Neutrophil (primary cell): ENCODE results near the gene STARD10.

Experiments used
- H3K27ac ChIP-seq: fragments of 200-600 bp; sonication (generic); 2 replicates; pipeline ENCODE4 v1.5.1; 2016; ENCODE audit warnings: mild to moderate bottlenecking, moderate library complexity
- H3K27me3 ChIP-seq: fragments of 200-600 bp; sonication (generic); 2 replicates; pipeline ENCODE4 v1.6.0; 2016; ENCODE audit warnings: mild to moderate bottlenecking
- H3K36me3 ChIP-seq: fragments of 200-600 bp; sonication (generic); 2 replicates; pipeline ENCODE4 v1.5.1; 2017
- H3K4me1 ChIP-seq, 2 experiments: fragments of 200-600 bp in 1 of 2; sonication (generic) in 1 of 2; 1 replicate in 1 of 2; 2 replicates in 1 of 2; pipeline versions ENCODE4 v1.5.1 to v1.6.1; 2013 to 2016; ENCODE audit warnings: low read depth in 1 of 2, low read length in 1 of 2, mild to moderate bottlenecking in 1 of 2, moderate library complexity in 1 of 2; ENCODE audit not compliant: control insufficient read depth in 1 of 2, insufficient read depth in 1 of 2
- H3K4me3 ChIP-seq, 2 experiments: fragments of 200-600 bp in 1 of 2; sonication (generic) in 1 of 2; 1 replicate in 1 of 2; 2 replicates in 1 of 2; pipeline ENCODE4 v1.5.1; 2013 to 2016; ENCODE audit warnings: low read depth in 1 of 2, low read length in 1 of 2, mild to moderate bottlenecking in 1 of 2, moderate library complexity in 1 of 2
- H3K9me3 ChIP-seq: fragments of 200-600 bp; sonication (generic); 2 replicates; pipeline ENCODE4 v1.5.1; 2016
- CTCF ChIP-seq: fragments of 200-600 bp; sonication (generic); IDR thresholded peaks from 2 replicates; pipeline ENCODE4 v1.5.1; 2016; ENCODE audit warnings: antibody characterized with exemption

STARD10 gene

DNA sequence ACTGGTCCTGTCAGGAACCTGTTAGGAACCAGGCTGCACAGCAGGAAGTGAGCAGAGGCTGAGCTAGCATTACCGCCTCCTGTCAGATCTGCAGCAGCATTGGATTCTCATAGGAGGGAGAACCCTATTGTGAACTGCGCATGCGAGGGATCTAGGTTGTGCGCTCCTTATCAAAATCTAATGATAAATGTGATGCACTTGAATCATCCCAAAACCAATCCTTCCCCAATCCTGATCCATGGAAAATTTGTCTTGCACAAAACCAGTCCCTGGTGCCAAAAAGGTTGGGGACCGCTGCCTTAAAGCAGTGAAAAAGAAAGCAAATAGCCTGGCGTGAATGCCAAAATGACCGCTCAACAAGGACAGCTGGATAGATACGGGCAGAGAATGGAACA, 39.7 kb downstream of the STARD10 start:
- H3K27me3 ChIP-seq, result no peaks in the 10 kb centered on the region
- H3K36me3 ChIP-seq, result peaks cover 15% of the 10 kb centered on the region
- no peak overlapping the region for H3K27ac ChIP-seq
- peaks cover 42 to 52% of the 10 kb centered on the region in 2 experiments for H3K4me1 ChIP-seq
- no peak overlapping the region for H3K4me3 ChIP-seq
- TF ChIP-seq CTCF, result no peak
- no peaks in the 10 kb centered on the region for H3K9me3 ChIP-seq

- no peak for TF ChIP-seq CTCF
- H3K27ac ChIP-seq, result peak overlapping the region; percentile 90
These were observed 40.3 kb downstream of the STARD10 start for GRCh38 chr11:72753341-72754148.

GRCh38 chr11:72752088-72752914, 41.5 kb downstream of the STARD10 start, which contains the start of gene ARAP1:
TSS of gene ARAP1 (minus strand) at chr11:72752408. CDS start at chr11:72727128, 25,280 bp downstream.
- no peaks in the 10 kb centered on the region for H3K9me3 ChIP-seq
- peaks cover 28% of the 10 kb centered on the region for H3K36me3 ChIP-seq
- H3K4me1 ChIP-seq, result peaks cover 49 to 53% of the 10 kb centered on the region in 2 experiments
- H3K27me3 ChIP-seq, result no peaks in the 10 kb centered on the region
- peak within 1 kb of the TSS; percentile 90 for H3K27ac ChIP-seq
- peak; percentile 59 for TF ChIP-seq CTCF
- peak within 1 kb of the TSS; percentile 84 to 99 for H3K4me3 ChIP-seq

More at GRCh38 chr11:72753341-72754148, 40.3 kb downstream of the STARD10 start:
- Histone ChIP-seq H3K9me3 (no peaks in the 10 kb centered on the region), H3K27me3 (no peaks in the 10 kb centered on the region), H3K4me1 (peaks cover 48 to 53% of the 10 kb centered on the region in 2 experiments), H3K36me3 (peaks cover 21% of the 10 kb centered on the region), H3K4me3 (peak overlapping the region; percentile 84 to 99)

DNA sequence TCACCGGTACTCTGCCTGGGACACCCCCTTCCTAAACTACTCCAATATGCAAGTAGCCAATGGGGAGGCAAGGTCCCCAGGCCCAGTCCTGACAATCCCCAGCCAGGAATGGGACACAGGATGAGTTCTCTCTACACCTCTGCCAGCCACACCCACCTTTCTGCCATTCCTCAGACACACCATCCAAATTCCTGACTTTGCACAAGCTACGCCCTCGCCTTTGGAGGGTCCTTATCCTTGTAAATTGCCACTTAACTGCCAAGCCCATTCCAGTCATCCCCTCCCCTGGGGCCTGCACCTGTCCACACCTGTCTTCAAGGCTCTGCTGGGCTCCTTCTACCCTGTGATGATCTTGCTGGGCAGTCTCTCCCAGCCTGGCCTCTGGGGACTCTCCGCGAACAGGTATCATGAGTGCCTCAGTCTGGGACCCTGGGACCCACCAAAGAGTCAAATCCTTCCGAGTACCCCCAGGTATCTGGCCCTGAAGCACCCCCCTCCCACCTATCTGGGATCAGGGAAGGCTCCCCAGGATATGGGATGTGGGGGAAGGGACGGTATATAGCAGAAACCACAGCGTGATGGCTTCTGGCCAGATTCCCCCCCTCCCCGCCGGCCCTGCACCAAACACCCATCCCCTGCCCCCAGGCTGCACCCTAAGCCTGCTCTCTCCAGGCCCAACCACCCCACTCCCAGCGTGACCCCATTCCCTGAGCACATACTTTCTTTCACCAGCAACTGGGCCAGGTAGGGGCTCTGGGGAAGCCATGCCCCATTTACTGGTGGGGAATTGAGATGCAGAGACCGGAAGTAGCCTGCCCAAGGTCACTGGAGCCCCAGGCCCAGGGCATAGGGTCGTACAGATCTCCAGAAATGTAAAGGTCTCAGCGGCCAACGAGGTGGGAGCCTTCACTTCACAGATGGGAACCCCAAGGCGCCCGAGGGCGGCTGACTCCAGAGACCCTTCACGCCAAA, 42.4 kb downstream of the STARD10 start:
- H3K9me3 ChIP-seq, result no peaks in the 10 kb centered on the region
- no peaks in the 10 kb centered on the region for H3K27me3 ChIP-seq
- peaks cover 49 to 55% of the 10 kb centered on the region in 2 experiments for H3K4me1 ChIP-seq
- H3K27ac ChIP-seq, result peak overlapping the region; percentile 90
- no peak for TF ChIP-seq CTCF
- peak overlapping the region; percentile 84 to 99 for H3K4me3 ChIP-seq
- peaks cover 25% of the 10 kb centered on the region for H3K36me3 ChIP-seq
